ENCODE data around the gene PTRH1.

DNA sequence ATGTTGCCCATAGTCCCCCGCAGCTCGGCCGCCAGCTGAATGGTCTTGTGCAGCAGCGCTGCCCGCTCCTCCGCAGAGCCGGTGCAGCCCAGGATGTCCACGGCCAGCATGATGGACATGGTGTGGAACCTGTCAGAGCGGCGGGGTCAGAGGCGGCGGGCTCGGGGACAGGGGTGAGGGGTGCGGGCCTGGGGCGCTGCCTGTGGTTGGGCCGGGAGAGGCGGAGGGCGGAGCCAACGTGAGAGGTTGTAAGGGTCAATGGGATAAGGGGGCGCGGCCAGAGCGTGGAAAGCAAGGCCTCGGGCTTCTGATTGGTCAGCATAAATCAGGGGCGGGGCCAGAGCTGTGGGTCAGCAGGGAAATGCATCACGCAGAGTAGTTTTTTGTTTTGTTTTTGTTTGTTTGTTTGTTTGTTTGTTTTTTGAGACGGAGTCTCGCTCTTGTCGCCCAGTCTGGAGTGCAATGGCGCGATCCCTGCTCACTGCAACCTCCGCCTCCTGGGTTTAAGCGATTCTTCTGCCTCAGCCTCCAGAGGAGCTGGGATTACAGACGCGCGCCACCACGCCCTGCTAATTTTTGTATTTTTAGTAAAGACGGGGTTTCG is 26.5 kb upstream of the PTRH1 start:
- no peak for TF ChIP-seq POLR2A (IDR thresholded peaks at IDR 0.05)
- TF ChIP-seq, protein P1, sequence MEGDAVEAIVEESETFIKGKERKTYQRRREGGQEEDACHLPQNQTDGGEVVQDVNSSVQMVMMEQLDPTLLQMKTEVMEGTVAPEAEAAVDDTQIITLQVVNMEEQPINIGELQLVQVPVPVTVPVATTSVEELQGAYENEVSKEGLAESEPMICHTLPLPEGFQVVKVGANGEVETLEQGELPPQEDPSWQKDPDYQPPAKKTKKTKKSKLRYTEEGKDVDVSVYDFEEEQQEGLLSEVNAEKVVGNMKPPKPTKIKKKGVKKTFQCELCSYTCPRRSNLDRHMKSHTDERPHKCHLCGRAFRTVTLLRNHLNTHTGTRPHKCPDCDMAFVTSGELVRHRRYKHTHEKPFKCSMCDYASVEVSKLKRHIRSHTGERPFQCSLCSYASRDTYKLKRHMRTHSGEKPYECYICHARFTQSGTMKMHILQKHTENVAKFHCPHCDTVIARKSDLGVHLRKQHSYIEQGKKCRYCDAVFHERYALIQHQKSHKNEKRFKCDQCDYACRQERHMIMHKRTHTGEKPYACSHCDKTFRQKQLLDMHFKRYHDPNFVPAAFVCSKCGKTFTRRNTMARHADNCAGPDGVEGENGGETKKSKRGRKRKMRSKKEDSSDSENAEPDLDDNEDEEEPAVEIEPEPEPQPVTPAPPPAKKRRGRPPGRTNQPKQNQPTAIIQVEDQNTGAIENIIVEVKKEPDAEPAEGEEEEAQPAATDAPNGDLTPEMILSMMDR (IDR thresholded peaks at IDR 0.05), result no peak

Measured in body of pancreas (tissue), 4 donors.